HL-60 (cell line): ENCODE results near the gene TMEM126B.

Experiments
- DNase-seq, 2 experiments: peaks; one replicate each; pipeline ENCODE4 v3.0.0-alpha.2; 2010 to 2020; ENCODE audit warnings: low read depth in 1 of 2, low spot score in 1 of 2
- H3K27ac ChIP-seq: fragments of 250-450 bp; sonication (Bioruptor Pico); replicated peaks from 2 replicates; pipeline ENCODE4 v1.5.1; 2020; ENCODE audit warnings: mild to moderate bottlenecking, moderate library complexity
- H3K27me3 ChIP-seq: fragments of 250-450 bp; sonication (Bioruptor Pico); 2 replicates; pipeline ENCODE4 v1.5.1; 2021; ENCODE audit warnings: mild to moderate bottlenecking, moderate library complexity; ENCODE audit not compliant: insufficient read depth, poor library complexity, severe bottlenecking
- H3K4me3 ChIP-seq: replicated peaks from 2 replicates; pipeline ENCODE4 v1.5.1; 2011; ENCODE audit warnings: mild to moderate bottlenecking, control low read depth, low read length; ENCODE audit not compliant: insufficient read depth
- CTCF ChIP-seq: IDR thresholded peaks from one replicate; pipeline ENCODE4 v1.5.1; 2011; ENCODE audit warnings: low read length, control low read depth, inconsistent platforms; ENCODE audit not compliant: insufficient read depth
- GABPA ChIP-seq: IDR thresholded peaks from 2 replicates; pipeline ENCODE4 v1.6.1; 2012; ENCODE audit warnings: low read depth
- POLR2AphosphoS5 ChIP-seq: IDR thresholded peaks from 2 replicates; pipeline ENCODE4 v1.6.1; 2012; ENCODE audit warnings: low read depth
- REST ChIP-seq: IDR thresholded peaks from 2 replicates; pipeline ENCODE4 v1.6.1; 2012; ENCODE audit warnings: low read depth; ENCODE audit not compliant: insufficient replicate concordance
- SPI1 ChIP-seq: IDR thresholded peaks from 2 replicates; pipeline ENCODE4 v1.6.1; 2012; ENCODE audit warnings: low read depth, mild to moderate bottlenecking, borderline replicate concordance

Gene TMEM126B

GRCh38 chr11:85627332-85627997 lies 928 bp upstream of the TMEM126B start, which contains the start of gene DLG2:
DLG2 (minus strand) TSS chr11:85627344.
- Histone ChIP-seq H3K27me3 (no peaks in the 10 kb centered on the region), H3K27ac (peak within 1 kb of the TSS; percentile 49), H3K4me3 (peak within 1 kb of the TSS; percentile 87)
- peak in 1 of 2 experiments; percentile 18 for DNase-seq
- TF ChIP-seq SPI1: peak; percentile 6; the same call in 1 of the 2 replicates
- TF ChIP-seq REST: no peak

GRCh38 chr11:85628771-85629341 lies 463 bp downstream of the TMEM126B start:
- Histone ChIP-seq H3K4me3 (peak overlapping the region; percentile 87), H3K27me3 (no peaks in the 10 kb centered on the region), H3K27ac (peak overlapping the region; percentile 73)
- TF ChIP-seq SPI1: no peak
- TF ChIP-seq CTCF: no peak
- TF ChIP-seq GABPA: no peak
- TF ChIP-seq REST: no peak
- TF ChIP-seq POLR2AphosphoS5: no peak
- DNase-seq: no peak

GRCh38 chr11:85634747-85635146 lies 6.4 kb downstream of the TMEM126B start:
- DNase-seq: no peak
- H3K27me3 ChIP-seq: no peaks in the 10 kb centered on the region
- no peak overlapping the region for H3K27ac ChIP-seq
- TF ChIP-seq GABPA: no peak
- no peak for TF ChIP-seq POLR2AphosphoS5
- no peak for TF ChIP-seq REST
- no peak for TF ChIP-seq CTCF
- TF ChIP-seq SPI1: no peak
- no peak overlapping the region for H3K4me3 ChIP-seq
